A549 (cell line): ENCODE data around the gene FBP1.

Experiments
- BHLHE40 ChIP-seq: IDR thresholded peaks from 2 replicates; pipeline ENCODE4 v1.6.1; 2012; ENCODE audit warnings: low read depth, low read length, inconsistent platforms
- CHD2 ChIP-seq: fragments of 150-350 bp; IDR thresholded peaks from 2 replicates; pipeline ENCODE4 v1.6.1; 2014; ENCODE audit warnings: low read length; ENCODE audit not compliant: partially characterized antibody
- GATA3 ChIP-seq: IDR thresholded peaks from 2 replicates; pipeline ENCODE4 v1.6.1; 2012; ENCODE audit warnings: borderline replicate concordance
- JUN ChIP-seq, 2 experiments: fragments of >200 bp; sonication (Bioruptor Twin); formaldehyde crosslinking; IDR thresholded peaks; 2 replicates in 1 of 2; 3 replicates in 1 of 2; pipeline ENCODE4 v1.6.1; 2016 to 2017
- JUNB ChIP-seq: fragments of >200 bp; sonication (Bioruptor Twin); formaldehyde crosslinking; IDR thresholded peaks from 2 replicates; pipeline ENCODE4 v1.6.1; 2016
- POLR2A ChIP-seq: IDR thresholded peaks from 2 replicates; pipeline ENCODE4 v1.6.1; 2012; ENCODE audit warnings: mild to moderate bottlenecking, low read length
- RAD21 ChIP-seq, 2 experiments: fragments of >200 bp in 1 of 2; sonication (Bioruptor Twin) in 1 of 2; formaldehyde crosslinking in 1 of 2; IDR thresholded peaks in 1 of 2; conservative IDR thresholded peaks in 1 of 2; 2 replicates in 1 of 2; 3 replicates in 1 of 2; pipeline ENCODE4 v1.6.1; 2012 to 2018; ENCODE audit warnings: inconsistent platforms in 1 of 2
- TP53 ChIP-seq: fragments of 250-450 bp; sonication (Bioruptor Pico); IDR thresholded peaks from 2 replicates; pipeline ENCODE4 v1.5.0; 2021; ENCODE audit warnings: mild to moderate bottlenecking, moderate library complexity
- TF ChIP-seq, protein P1 (sequence below): fragments of >200 bp; sonication (Bioruptor Twin); formaldehyde crosslinking; IDR thresholded peaks from 3 replicates; pipeline ENCODE4 v1.5.1; 2016
- TF ChIP-seq, protein P2 (sequence below): IDR thresholded peaks from 2 replicates; pipeline ENCODE4 v1.6.1; 2012; ENCODE audit warnings: low read depth, borderline replicate concordance
- TF ChIP-seq, protein P3 (sequence below): fragments of 200-600 bp; sonication (generic); IDR thresholded peaks from 2 replicates; pipeline ENCODE4 v1.6.1; 2016; ENCODE audit warnings: antibody characterized with exemption, mild to moderate bottlenecking, moderate library complexity
- TF ChIP-seq, protein P4 (sequence below): fragments of 450-650 bp; IDR thresholded peaks from 2 replicates; pipeline ENCODE4 v1.6.1; 2014; ENCODE audit warnings: antibody characterized with exemption
- TF ChIP-seq, protein P5 (sequence below): IDR thresholded peaks from 2 replicates; pipeline ENCODE4 v1.6.1; 2012
- TF ChIP-seq, protein P6 (sequence below): IDR thresholded peaks from 2 replicates; pipeline ENCODE4 v1.6.1; 2012

DNA sequence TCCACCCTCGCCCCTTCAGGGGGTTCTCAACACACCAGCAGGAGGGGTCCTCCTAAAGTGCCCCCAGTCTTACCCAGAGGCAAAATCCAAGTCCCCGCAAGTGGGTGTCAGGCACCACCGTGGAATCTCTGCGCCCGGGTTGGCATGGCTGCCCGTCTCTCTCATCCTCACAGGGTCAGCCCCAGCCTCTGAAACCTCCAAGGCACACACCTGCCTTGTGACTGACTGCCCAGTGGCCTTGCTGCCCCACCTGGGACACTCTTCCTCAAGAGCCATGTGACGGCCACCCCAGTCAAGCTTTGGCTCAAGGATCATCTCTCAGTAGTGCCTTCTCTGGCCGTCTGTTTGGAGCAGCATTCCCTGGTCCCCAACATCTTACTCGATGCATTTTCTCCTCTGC lies 50.6 kb downstream of the FBP1 start:
- TF ChIP-seq, protein P1, sequence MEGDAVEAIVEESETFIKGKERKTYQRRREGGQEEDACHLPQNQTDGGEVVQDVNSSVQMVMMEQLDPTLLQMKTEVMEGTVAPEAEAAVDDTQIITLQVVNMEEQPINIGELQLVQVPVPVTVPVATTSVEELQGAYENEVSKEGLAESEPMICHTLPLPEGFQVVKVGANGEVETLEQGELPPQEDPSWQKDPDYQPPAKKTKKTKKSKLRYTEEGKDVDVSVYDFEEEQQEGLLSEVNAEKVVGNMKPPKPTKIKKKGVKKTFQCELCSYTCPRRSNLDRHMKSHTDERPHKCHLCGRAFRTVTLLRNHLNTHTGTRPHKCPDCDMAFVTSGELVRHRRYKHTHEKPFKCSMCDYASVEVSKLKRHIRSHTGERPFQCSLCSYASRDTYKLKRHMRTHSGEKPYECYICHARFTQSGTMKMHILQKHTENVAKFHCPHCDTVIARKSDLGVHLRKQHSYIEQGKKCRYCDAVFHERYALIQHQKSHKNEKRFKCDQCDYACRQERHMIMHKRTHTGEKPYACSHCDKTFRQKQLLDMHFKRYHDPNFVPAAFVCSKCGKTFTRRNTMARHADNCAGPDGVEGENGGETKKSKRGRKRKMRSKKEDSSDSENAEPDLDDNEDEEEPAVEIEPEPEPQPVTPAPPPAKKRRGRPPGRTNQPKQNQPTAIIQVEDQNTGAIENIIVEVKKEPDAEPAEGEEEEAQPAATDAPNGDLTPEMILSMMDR: no peak
- TF ChIP-seq BHLHE40 (no peak), CHD2 (no peak), JUNB (no peak), RAD21 (conservative IDR thresholded peaks at IDR 0.05 in 1 of 2, IDR thresholded peaks at IDR 0.05 in 1 of 2) (no peak), GATA3 (no peak), TP53 (CRISPR knock-in tag) (no peak), POLR2A (no peak), JUN (IDR thresholded peaks at IDR 0.05) (no peak)
- TF ChIP-seq, protein P2, sequence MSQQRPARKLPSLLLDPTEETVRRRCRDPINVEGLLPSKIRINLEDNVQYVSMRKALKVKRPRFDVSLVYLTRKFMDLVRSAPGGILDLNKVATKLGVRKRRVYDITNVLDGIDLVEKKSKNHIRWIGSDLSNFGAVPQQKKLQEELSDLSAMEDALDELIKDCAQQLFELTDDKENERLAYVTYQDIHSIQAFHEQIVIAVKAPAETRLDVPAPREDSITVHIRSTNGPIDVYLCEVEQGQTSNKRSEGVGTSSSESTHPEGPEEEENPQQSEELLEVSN: no peak
- TF ChIP-seq, protein P3, sequence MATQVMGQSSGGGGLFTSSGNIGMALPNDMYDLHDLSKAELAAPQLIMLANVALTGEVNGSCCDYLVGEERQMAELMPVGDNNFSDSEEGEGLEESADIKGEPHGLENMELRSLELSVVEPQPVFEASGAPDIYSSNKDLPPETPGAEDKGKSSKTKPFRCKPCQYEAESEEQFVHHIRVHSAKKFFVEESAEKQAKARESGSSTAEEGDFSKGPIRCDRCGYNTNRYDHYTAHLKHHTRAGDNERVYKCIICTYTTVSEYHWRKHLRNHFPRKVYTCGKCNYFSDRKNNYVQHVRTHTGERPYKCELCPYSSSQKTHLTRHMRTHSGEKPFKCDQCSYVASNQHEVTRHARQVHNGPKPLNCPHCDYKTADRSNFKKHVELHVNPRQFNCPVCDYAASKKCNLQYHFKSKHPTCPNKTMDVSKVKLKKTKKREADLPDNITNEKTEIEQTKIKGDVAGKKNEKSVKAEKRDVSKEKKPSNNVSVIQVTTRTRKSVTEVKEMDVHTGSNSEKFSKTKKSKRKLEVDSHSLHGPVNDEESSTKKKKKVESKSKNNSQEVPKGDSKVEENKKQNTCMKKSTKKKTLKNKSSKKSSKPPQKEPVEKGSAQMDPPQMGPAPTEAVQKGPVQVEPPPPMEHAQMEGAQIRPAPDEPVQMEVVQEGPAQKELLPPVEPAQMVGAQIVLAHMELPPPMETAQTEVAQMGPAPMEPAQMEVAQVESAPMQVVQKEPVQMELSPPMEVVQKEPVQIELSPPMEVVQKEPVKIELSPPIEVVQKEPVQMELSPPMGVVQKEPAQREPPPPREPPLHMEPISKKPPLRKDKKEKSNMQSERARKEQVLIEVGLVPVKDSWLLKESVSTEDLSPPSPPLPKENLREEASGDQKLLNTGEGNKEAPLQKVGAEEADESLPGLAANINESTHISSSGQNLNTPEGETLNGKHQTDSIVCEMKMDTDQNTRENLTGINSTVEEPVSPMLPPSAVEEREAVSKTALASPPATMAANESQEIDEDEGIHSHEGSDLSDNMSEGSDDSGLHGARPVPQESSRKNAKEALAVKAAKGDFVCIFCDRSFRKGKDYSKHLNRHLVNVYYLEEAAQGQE: no peak
- TF ChIP-seq, protein P4, sequence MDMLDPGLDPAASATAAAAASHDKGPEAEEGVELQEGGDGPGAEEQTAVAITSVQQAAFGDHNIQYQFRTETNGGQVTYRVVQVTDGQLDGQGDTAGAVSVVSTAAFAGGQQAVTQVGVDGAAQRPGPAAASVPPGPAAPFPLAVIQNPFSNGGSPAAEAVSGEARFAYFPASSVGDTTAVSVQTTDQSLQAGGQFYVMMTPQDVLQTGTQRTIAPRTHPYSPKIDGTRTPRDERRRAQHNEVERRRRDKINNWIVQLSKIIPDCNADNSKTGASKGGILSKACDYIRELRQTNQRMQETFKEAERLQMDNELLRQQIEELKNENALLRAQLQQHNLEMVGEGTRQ: no peak
- TF ChIP-seq, protein P5, sequence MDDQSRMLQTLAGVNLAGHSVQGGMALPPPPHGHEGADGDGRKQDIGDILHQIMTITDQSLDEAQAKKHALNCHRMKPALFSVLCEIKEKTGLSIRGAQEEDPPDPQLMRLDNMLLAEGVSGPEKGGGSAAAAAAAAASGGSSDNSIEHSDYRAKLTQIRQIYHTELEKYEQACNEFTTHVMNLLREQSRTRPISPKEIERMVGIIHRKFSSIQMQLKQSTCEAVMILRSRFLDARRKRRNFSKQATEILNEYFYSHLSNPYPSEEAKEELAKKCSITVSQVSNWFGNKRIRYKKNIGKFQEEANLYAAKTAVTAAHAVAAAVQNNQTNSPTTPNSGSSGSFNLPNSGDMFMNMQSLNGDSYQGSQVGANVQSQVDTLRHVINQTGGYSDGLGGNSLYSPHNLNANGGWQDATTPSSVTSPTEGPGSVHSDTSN: no peak
- TF ChIP-seq, protein P6, sequence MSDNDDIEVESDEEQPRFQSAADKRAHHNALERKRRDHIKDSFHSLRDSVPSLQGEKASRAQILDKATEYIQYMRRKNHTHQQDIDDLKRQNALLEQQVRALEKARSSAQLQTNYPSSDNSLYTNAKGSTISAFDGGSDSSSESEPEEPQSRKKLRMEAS: no peak
